Kidney glomerular epithelial cell (primary cell): ENCODE measurements around the gene FADS3.

Source experiments
- DNase-seq: peaks from one replicate; lab custom pipeline; 2025; lab: John Stamatoyannopoulos, UW

Gene FADS3

DNA sequence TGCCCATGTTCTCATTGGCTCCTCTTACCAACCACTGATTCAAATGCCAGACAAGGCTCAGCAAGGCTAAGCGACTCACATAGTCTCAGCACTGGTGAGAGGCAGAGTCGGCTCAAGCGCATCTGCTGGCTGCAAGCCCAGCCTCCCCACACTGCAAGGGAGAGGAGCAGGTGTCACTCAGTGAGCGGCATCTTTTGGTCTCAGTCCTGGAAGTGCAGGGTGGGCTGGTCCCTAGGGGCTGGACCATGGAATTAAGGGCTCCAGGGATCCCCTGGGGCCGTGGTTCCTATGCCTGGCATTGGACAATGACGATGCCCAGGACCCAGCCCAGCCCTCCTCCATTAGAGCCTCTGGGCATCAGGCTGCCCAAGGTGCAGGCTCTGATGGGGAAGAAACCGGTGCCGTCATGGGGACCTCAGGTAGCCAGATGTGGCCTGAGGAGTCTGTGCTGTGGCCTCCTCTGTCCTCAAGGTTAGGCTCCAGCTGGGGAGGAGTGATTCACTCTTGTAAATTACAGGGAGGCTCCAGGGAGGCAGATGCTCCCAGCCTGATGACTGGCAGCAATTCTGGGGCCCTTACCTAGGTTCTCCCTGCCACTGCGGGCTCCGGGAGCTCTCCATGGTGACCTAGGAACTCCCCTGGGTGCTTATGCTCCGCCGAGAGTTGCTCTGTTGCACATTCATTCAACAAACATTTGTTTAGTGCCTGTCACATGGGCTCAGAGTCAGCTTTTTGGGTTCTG, 35.2 kb downstream of the FADS3 start:
- DNase-seq: no peak

DNA sequence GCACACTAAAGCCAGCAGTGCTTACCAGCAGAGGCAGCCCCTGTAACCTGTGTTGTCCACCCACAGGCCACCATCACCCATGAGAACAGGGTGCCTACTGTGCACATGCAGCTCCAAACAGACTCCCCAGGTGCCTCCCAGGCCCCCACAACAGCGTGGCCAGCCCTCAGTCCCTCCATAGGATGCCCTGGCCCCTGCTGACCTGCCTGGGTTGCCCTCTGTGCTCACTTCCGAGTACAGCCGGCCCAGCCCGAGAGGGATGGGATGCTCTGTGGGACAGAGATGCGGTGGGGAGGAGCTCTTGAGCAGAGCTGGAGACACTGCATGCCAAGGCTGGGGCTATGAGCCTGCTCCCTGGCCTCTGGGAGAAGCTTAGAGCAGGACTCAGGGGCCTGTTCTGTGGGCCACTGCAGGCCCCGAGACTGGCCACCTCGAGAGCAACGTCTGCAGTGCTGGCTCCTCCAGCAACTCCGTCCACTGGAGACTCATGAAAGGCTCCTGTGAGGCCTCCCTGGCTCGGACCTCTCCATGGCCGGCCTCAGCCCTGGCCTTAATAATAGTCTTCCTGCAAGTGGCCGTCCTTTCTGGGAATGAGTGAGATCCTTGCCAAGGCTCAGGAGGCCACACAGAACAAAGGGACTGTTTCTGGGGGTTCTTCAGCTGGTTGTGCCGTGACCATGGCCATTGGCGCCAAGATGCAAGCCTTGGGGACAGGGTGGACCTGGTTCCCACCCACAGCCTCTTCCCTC, 36.2 kb downstream of the FADS3 start:
- no peak for DNase-seq

GRCh38 chr11:61854206-61854895, 37.0 kb downstream of the FADS3 start:
- no peak for DNase-seq

DNA sequence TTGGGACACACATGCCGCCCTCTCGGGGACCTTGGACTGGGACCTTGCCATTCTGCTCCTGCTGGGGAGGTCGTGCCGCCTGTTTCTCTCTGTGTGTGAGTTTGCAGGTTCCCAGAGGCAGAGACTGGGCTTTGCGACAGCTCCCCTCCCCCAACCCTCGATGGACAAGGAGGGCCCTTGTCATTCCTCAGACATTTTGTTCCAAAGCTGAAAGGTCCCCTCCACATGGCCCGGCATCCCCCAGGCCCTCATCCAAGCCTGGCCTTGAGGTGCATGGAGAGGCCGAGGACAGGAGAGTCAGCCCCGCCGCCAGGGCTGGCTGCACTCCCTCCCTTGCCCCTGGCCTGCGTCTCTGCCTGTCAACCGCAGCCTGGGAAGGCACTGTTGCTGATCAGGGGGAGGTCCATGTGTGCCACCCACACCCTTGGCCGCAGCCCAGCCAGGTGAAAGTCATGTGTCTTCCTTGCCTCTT, 37.6 kb downstream of the FADS3 start:
- DNase-seq: no peak

DNA sequence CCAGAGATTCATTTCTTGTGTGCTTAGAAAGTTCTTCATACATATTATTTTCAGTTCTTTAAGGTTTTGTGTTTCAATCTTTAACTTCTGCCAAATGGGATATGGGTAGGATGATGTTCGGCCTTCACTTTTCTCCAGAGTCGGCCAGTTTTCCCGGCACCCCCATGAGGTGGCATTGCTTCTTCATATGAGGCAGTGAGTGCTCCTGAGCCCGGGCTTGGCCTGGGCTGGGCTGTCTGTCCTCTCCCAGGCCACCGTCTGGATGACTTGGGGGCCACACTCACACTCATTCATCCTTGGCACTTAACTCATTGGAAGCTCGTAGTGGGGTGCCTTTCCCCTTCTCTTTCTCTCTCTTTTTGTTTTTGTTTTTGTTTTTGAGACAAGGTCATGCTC, 39.4 kb downstream of the FADS3 start:
- DNase-seq: no peak

DNA sequence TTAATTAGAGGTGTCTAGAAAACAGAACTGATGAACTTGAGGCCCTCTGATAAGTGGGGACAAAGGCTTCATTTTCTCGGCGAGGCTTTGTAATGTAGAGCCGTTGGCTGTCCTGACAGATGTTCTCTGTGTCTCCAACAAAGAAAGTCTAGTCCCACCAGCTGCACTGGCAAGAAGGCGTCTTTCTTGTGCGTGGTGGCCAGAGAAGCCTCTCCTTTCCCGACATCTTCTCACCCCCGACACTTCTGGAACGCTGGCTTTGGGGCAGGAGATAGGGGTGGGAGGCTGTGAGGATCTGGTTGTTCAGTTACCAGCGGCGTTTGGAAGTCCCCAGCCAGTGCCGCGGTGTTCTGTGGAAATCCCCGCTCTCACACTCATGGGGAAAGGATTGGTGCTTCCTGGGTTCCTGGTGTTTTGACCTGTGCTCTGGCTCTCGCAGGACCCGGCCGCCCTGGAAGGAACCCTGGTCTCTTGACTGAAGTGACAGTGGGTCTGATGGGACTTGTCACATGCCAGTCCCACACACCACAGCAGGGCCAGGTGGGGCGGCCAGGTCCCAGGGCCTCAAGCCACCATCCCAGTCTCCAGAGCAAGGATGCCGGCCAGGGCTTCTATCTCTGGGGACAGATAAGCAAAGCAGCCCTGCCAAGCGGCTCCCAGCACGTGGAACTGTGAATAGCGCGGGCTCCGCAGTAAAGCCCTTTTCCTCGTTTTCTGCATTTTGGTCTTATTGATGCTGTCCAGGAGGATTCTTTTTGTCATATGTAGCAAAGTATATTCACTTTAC, 40.0 kb downstream of the FADS3 start:
- no peak for DNase-seq

DNA sequence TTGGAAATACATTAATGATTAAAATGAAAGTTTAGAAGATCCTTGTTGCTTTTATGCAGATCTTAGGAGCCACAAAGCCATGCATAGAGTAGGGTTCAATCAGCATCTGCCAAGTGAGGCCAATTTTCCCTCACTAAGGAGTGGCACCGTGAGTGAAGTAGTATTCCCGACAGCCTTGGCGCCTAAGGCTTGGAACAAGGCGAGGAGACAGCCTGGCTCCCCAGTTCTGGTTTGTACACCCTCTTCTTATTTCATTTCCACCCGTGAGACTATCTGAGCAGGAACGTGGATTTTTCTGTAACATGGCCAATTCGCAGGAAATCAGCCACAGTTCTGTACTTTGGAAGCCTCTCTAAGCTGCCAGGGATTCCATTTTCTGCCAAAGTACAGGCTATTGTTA, 40.7 kb downstream of the FADS3 start:
- no peak for DNase-seq

- DNase-seq: no peak
Observed at GRCh38 chr11:61848631-61849030, 42.7 kb downstream of the FADS3 start.

GRCh38 chr11:61847914-61848581, 43.3 kb downstream of the FADS3 start:
- no peak for DNase-seq

GRCh38 chr11:61846362-61847020, 44.9 kb downstream of the FADS3 start:
- no peak for DNase-seq

GRCh38 chr11:61844909-61845565, 46.3 kb downstream of the FADS3 start:
- DNase-seq: no peak

DNA sequence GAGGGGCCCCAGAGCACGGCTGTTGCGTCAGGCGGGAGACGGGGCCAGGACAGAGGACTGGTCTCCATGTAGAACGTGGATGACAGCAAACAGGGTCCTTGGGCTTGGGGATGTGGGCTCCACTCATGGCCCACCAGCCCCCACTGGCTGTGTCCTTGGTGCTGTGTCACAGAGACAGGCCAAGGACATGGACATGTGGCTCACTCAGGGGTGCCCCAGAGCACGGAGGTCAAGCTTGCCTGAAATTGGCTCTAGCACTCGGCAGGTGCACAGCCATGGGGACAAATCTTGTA, 48.9 kb downstream of the FADS3 start:
- no peak for DNase-seq

- DNase-seq: no peak
Observed at GRCh38 chr11:61841636-61842527, 49.5 kb downstream of the FADS3 start.

DNA sequence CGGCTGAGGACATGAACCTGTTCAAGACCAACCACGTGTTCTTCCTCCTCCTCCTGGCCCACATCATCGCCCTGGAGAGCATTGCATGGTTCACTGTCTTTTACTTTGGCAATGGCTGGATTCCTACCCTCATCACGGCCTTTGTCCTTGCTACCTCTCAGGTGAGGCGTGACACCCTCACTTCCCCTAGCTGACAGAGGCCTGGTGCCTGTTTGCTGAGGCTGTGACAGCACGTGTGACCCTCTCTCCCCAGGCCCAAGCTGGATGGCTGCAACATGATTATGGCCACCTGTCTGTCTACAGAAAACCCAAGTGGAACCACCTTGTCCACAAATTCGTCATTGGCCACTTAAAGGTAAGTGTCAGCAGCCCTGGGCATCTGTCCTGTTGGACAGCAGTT, 51.0 kb downstream of the FADS3 start:
- no peak for DNase-seq

- DNase-seq: no peak
Observed at GRCh38 chr11:61839742-61840141, 51.6 kb downstream of the FADS3 start.

DNA sequence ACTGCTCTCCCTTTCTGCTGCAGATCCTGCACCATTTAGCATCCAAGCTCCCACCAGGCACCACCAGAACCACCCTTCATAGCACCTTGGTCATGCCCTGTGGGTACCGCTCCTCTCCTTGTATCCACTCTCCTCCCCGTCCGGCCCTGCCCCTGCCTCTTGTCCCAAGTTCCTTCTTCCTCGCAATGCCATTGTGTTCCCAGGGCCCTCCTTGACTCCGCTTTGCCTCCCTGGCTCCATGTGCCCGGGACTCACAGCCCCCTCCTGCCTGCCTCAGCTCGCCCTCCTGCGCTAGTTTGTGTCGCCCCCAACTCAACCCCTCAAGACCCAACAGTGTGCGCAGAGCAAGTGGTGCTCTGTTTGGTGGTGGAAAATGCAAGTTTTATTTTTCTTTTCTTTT, 52.4 kb downstream of the FADS3 start:
- no peak for DNase-seq

GRCh38 chr11:61838501-61838900, 52.8 kb downstream of the FADS3 start:
- no peak for DNase-seq

- no peak for DNase-seq
Observed at GRCh38 chr11:61837411-61838005, 53.8 kb downstream of the FADS3 start.

DNA sequence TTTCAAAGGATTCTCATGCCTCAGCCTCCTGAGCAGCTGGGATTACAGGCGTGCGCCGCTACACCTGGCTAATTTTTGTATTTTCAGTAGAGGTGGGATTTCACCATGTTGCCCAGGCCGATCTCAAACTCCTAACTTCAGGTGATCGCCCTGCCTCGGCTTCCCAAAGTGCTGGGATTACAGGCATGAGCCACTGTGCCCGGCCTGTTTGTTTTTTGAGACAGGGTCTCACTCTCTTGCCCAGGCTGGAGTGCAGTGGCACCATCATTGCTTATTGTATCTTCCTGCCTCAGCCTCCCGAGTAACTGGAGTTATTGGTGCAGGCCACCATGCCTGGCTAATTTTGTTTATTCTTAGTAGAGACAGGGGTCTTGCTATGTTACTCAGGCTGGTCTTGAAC, 55.2 kb downstream of the FADS3 start:
- DNase-seq: no peak
